ENCODE measurements around the gene AATF. TPM values are rescaled to one million over a fixed set of nuclear protein-coding genes. Genes with fewer than 3 reads are reported as not detected.

Gene AATF
- total RNA-seq, 2 experiments from 2014 or later = 76.7 to 78.8 TPM

DNA sequence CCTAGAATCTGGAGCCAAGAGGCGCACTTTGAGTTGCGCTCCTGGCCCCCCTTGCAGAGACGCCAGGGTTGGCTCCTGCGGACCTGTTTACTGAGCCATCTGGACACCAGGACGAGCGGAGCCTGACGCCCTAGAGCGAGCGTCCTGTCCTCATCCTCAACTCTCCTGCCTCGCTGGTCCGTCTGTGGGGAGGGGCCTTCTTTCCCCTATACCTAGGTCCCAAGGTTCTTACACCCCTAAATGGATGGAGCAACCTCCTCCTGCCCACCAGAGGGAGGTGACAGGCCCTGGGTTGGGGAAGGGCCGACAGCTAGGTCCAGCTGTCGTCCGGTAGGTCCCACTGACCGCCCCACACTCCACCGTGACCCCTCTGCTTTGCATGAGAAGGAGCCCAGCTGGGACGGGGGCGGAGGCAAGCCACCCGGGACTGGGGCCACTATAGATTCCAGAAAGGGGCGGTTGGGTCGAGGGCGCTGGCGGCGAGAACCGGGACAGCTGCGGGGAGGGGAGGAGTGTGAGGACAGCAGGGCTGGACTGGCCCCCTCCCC lies 14.5 kb upstream of the AATF start:
- H3K36me3 Mint-ChIP-seq (ENCODE audit: low read depth) = peaks cover 15% of the 10 kb centered on the region
- H3K4me1 Mint-ChIP-seq = peaks cover 59% of the 10 kb centered on the region
- no peaks in the 10 kb centered on the region for H3K9me3 Mint-ChIP-seq
- peaks cover 93% of the 10 kb centered on the region for H3K27me3 Mint-ChIP-seq
- peak overlapping the region; percentile 25 for H3K4me3 Mint-ChIP-seq
- ChIA-PET POLR2A (interaction anchor here (1.0 kb wide), 2 partner anchors 8 to 15 kb away, joined by 3 to 4 read pairs; partner anchors contain the start of gene AATF), CTCF (interaction anchor here (0.6 kb wide), 1 partner anchor 331 kb away, joined by 3 read pairs; no protein-coding TSS in a partner anchor)
- H3K27ac Mint-ChIP-seq = no peak overlapping the region
- DNase-seq = no peak

DNA sequence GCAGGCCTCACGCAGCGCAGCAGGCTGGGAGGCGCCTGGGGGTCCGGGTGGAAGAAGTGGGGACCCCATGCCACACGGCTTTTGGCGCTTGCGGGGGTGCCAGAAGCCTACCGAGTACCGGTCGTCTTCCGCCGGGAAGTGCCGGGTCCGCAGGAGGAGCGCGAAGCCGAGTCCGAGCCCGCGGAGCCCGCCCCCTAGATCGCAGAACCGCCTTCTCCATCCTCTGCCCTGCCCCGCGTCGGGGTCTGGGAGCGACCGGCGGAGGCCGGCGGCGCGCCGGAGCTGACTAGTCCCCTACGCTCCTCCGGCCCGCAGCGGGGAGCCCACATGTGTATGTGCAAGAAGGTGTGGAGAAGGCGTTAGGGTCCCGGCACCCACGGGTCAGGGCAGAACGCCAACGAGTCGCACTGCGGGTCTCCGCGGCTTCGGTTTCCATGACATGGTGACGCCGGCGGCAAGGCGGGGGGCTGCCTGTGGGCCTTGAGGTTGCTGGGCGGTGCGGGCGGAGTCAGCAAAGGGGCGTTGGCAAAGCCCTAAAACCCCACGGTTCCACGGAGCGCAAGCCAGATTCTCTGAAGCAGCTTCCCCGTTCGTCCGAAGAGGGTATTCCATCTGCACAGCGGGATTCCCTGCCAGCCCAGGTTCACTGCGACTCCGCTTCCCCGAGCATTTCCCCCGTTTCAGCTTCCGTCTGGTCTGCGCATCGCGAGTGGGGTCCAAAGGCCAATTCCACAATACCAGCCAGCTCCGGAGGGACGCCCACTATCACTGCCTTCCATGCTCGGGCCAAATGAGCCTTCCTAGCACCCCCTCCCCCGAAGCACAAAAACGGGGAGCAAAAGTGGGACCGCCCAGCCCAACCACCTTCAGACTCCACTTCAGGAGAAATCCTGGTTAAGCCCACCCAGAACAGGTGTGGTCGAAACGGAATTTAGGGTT lies 13.8 kb upstream of the AATF start:
- ChIA-PET CTCF (no interaction called here), POLR2A (interaction anchor here (1.0 to 1.1 kb wide), 2 partner anchors 10 to 13 kb away, joined by 3 to 5 read pairs; partner anchors contain the start of gene AATF)
- Mint-ChIP-seq H3K36me3 (ENCODE audit: low read depth) (peaks cover 16% of the 10 kb centered on the region), H3K4me1 (peaks cover 61% of the 10 kb centered on the region), H3K27me3 (peaks cover 93% of the 10 kb centered on the region), H3K9me3 (no peaks in the 10 kb centered on the region), H3K27ac (peak overlapping the region; percentile 51), H3K4me3 (peak overlapping the region; percentile 24)
- no peak for DNase-seq

DNA sequence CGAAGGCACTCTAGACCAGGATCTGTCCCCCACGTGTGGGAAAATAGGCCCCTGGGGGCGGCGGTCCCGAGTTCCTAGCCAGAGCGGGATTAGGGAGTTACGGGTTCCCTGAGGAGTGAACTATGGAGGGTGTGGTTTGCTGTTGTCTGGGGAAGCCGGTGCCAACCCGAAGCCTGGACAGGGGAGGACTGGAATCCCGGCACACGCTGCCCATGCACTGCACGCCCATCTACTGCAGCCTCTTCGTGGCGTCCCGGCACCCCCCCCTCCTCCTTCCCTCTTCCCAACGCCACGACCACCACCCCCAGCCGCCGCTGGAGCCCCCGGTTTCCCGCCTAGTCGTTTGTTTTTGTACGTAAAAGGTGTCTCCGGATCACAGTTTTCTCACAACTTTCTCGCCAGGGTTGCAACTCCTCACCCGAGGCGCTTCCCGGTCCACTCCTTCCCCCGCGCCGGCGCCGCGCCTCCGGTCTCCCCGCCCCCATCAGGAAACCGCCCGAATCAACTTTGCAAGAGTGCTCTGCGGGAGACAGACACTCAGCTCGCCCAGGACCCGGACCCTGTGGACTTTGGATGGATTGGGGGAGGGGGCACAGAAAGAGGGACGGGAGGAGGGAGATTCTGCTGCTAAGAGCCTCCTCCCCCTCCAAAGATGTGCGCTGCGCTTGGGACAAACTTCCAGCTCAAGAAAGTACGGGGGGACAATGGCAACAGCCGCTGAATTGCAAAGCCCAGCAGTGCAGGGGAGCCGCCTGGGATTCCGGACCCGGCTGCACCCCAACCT lies 12.9 kb upstream of the AATF start:
- Mint-ChIP-seq H3K27me3 (peaks cover 93% of the 10 kb centered on the region), H3K4me1 (peaks cover 62% of the 10 kb centered on the region), H3K36me3 (ENCODE audit: low read depth) (peaks cover 16% of the 10 kb centered on the region), H3K9me3 (no peaks in the 10 kb centered on the region), H3K4me3 (peak overlapping the region; percentile 24), H3K27ac (peak overlapping the region; percentile 16)
- ChIA-PET CTCF (no interaction called here), POLR2A (interaction anchor here (1.0 to 1.1 kb wide), 2 partner anchors 9 to 13 kb away, joined by 3 to 5 read pairs; partner anchors contain the start of gene AATF)
- no peak for DNase-seq

DNA sequence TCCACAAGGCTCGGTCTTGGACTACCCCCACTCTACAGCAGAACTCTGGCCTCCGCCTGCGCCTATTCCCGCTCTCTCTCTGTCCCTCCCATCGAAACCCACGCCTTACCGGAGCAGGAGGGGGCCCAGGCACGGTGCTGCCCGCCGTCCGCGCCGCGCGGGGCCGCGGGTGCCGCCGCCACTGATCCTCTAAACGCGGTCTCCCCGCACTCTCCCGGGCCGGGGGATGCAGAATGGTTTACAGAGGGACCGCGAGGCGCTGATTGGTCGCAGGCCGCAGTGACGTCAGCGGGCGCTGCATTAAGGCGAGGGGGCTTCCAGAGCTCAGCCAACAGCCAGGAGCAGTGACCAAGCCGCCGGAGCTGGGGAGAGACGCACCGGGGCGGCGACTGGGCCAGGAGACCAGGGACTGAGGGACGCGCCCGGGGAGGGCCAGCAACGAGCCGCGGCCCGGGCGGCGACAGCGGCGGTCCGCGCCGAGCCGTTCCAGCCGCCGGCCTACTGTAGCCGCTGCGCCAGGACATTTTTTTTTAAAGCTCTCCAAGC lies 12.2 kb upstream of the AATF start:
- Mint-ChIP-seq H3K4me3 (peak overlapping the region; percentile 10), H3K27ac (no peak overlapping the region), H3K27me3 (peaks cover 93% of the 10 kb centered on the region), H3K4me1 (peaks cover 65% of the 10 kb centered on the region), H3K9me3 (no peaks in the 10 kb centered on the region), H3K36me3 (ENCODE audit: low read depth) (peaks cover 18% of the 10 kb centered on the region)
- no peak for DNase-seq
- POLR2A ChIA-PET = no interaction called here
- CTCF ChIA-PET = no interaction called here

DNA sequence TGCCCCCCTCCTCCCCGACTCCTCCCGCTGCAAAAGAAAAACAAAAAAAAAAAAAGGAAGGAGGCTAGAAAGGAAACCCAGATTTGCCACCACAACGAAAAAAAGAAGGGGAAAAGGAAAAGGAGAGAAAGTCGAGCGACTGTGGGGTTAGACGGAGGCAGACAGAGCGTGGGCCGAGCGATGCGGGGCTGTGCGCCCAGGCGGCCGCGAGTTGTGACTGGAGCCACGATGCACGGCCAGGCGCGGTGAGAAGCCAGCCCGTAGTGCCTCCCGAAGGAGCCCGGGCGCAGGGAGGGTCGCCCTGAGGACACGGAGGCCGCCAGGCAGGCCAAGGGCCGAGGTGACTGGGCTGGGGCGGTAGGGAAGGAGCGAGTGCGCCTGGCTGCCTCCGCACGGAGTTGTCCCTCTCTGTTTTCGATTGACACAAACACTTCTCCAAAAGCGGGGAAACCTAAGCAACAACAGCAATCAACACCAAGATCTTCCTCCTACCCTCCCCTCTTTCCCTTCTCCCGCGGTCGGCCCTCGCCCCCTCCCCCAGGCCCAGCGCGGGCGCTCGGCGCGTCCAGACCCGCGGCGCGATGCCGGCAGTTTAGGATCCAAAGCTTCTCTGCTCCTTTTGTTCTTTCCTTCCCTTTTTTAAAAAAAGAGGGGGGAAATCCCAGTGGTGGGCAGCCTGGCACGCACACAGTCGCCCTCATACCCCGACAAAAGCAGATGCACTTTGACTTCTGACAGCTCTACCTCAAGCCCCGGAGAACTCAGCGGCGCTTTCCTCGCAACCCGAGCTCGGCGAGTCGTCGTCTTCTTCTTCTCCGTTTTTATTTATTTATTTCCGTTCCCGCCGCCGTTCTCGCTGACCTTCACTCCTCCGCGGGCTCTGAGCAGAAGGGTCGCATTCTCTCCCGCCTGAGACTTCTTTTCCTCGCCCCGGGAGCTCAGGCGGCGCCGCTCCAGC lies 11.5 kb upstream of the AATF start, which contains the start of gene LHX1:
Gene LHX1, plus strand, starts transcription at position 475 of the 958 bp plus-strand sequence. CDS start 723 bp downstream, outside the sequence.
- peak within 1 kb of the TSS; percentile 53 for H3K4me3 Mint-ChIP-seq
- H3K27ac Mint-ChIP-seq = peak within 1 kb of the TSS; percentile 61
- ChIA-PET CTCF (interaction anchor here (0.6 kb wide), 1 partner anchor 32 kb away, joined by 3 read pairs; no protein-coding TSS in a partner anchor), POLR2A (interaction anchor here (2.1 kb wide), 1 partner anchor 11 kb away, joined by 10 read pairs; the partner anchor contains the start of gene AATF)
- no peaks in the 10 kb centered on the region for H3K9me3 Mint-ChIP-seq
- peaks cover 89% of the 10 kb centered on the region for H3K27me3 Mint-ChIP-seq
- H3K36me3 Mint-ChIP-seq (ENCODE audit: low read depth) = peaks cover 20% of the 10 kb centered on the region
- DNase-seq = no peak
- H3K4me1 Mint-ChIP-seq = peaks cover 63% of the 10 kb centered on the region

DNA sequence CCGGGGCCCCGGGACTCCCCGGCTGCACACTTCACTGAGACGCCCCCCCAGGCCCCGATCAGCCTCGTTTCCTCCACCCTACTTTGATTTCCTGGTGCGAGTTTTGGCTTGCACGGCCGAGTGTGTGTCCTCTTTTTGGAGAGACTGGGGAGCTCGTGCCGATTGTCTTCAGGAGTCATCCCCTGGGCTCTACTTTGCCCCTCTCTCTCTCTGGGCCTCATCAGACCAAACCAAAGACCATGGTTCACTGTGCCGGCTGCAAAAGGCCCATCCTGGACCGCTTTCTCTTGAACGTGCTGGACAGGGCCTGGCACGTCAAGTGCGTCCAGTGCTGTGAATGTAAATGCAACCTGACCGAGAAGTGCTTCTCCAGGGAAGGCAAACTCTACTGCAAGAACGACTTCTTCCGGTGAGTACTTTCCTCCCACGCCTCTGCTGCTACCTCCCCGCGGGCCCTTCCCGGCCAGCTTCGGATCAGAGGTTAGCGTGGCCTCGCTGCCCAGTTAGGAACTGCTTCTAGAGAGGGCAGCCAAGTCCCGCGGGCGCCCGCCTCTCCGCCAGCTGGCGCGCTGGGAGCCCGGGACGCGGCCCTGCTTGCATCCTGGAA lies 10.7 kb upstream of the AATF start:
- Mint-ChIP-seq H3K4me1 (peaks cover 57% of the 10 kb centered on the region), H3K27ac (peak overlapping the region; percentile 61)

DNA sequence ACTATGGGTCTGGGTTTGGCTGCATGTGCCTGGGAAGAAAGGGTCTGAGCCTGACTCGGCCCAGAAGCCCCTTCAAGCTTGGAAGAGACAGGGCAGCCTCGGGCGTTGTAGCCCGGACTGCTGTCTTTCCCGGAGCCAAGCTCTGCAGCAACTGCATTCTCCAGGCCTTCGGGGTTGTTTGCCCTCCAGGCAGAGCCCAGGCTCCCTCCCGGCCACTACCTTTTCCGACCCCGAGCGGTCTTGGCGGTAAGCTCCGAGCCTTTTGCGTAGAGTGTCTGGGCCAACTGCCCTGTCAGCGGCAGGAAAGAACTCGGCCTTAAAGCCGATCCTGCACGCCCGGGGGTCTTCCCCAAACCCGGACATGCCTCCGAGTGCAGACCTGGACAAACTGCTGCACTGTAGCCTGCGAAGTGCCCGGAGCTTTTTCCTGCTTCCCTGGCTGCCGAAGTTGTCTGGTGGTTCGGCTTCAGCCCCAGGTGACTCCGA lies 10.1 kb upstream of the AATF start:
- Mint-ChIP-seq H3K9me3 (no peaks in the 10 kb centered on the region), H3K36me3 (ENCODE audit: low read depth) (peaks cover 17% of the 10 kb centered on the region), H3K4me1 (peaks cover 58% of the 10 kb centered on the region), H3K4me3 (peak overlapping the region; percentile 14), H3K27me3 (peaks cover 83% of the 10 kb centered on the region), H3K27ac (no peak overlapping the region)
- ChIA-PET CTCF (no interaction called here), POLR2A (interaction anchor here (1.5 to 2.1 kb wide), 2 partner anchors 10 to 17 kb away, joined by 3 to 10 read pairs; partner anchors contain the start of gene AATF)
- no peak for DNase-seq

More for the DNA sequence above, 10.7 kb upstream of the AATF start:
- Mint-ChIP-seq H3K27me3 (peaks cover 83% of the 10 kb centered on the region), H3K9me3 (no peaks in the 10 kb centered on the region), H3K36me3 (ENCODE audit: low read depth) (peaks cover 18% of the 10 kb centered on the region), H3K4me3 (peak overlapping the region; percentile 53)
- no peak for DNase-seq
- ChIA-PET CTCF (interaction anchor here (0.6 kb wide), 1 partner anchor 33 kb away, joined by 3 read pairs; no protein-coding TSS in a partner anchor), POLR2A (interaction anchor here (1.5 to 2.1 kb wide), 2 partner anchors 10 to 16 kb away, joined by 3 to 10 read pairs; partner anchors contain the start of gene AATF)

DNA sequence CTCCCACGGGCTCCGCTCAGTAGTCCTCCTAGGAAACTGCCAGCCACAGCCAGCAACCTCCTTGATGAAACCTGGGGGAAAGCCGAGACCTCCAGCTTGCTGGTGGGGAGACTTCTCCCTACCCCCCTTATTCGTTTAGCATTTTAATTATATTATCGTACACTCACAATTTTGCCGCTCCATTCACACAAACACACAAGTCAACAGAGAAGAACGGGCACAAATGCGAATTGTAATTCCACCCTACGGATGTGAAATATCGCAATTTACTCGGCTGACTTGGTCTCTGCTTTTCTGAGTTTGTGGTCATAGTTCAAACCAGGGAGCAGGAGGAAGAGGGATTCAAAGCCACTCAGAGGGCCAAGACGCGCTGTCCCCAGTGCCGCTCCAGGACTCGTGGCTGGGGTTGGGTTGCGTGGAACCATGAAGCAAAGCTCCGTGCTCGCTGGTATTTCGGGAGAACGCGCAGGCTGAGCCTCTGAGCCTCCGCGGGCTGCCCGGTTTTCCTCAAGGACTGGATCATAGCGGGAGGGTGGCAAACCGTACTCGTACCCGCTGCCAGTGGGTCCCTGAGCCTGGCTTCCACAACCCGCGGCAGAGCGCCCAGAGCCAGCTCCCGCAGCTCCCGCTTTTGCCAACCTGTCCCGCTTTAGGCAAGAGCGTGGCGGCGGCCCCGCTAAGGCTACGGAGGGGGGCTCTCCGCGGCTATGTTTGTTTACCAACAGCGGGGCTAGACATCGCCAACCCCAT lies 9.5 kb upstream of the AATF start:
- Mint-ChIP-seq H3K27ac (peak overlapping the region; percentile 45), H3K4me1 (peaks cover 56% of the 10 kb centered on the region), H3K9me3 (no peaks in the 10 kb centered on the region)

DNA sequence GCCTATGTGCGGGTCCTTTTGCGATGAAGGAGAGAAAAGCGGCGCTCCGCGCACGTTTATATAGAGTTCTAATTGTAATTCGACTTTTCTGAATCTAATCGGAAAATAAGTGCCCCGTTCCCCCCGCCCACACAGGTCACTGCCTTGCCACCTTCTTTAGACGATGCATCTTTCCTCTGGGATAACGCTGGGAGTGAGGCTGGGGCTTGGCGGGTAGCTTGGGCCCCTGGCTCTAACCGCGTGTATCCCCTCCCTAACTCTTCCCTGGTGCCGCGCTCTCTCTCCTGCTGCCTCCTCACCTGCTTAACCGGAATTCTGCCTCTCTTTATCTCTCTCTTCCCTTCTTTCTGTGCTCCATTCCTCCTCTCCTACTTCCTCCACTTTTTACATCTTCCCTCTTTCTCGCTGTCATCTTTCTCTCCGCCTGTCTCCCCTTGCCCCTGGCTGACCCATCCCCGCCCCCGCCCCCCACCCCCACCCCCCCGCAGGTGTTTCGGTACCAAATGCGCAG lies 8.9 kb upstream of the AATF start:
- Mint-ChIP-seq H3K4me3 (peak overlapping the region; percentile 45), H3K9me3 (no peaks in the 10 kb centered on the region), H3K27me3 (peaks cover 83% of the 10 kb centered on the region), H3K4me1 (peaks cover 54% of the 10 kb centered on the region), H3K27ac (peak overlapping the region; percentile 28), H3K36me3 (ENCODE audit: low read depth) (peaks cover 15% of the 10 kb centered on the region)
- ChIA-PET POLR2A (interaction anchor here (1.1 kb wide), 1 partner anchor 119 kb away, joined by 3 read pairs; no protein-coding TSS in a partner anchor), CTCF (no interaction called here)
- DNase-seq = no peak

More for the DNA sequence above, 9.5 kb upstream of the AATF start:
- ChIA-PET CTCF (no interaction called here), POLR2A (interaction anchor here (1.1 to 2.1 kb wide), 3 partner anchors 9 to 120 kb away, joined by 3 to 10 read pairs (median 3); partner anchors contain the start of gene AATF)
- peaks cover 15% of the 10 kb centered on the region for H3K36me3 Mint-ChIP-seq (ENCODE audit: low read depth)
- H3K27me3 Mint-ChIP-seq = peaks cover 82% of the 10 kb centered on the region
- DNase-seq = no peak
- peak overlapping the region; percentile 14 for H3K4me3 Mint-ChIP-seq
